Measurements from ENCODE around the gene NEDD8.
"Not testable (repeated sequence)": the region's sequence is repeated elsewhere in the genome, so short reads cannot be mapped to it uniquely, and the experiment has no call there.

DNA sequence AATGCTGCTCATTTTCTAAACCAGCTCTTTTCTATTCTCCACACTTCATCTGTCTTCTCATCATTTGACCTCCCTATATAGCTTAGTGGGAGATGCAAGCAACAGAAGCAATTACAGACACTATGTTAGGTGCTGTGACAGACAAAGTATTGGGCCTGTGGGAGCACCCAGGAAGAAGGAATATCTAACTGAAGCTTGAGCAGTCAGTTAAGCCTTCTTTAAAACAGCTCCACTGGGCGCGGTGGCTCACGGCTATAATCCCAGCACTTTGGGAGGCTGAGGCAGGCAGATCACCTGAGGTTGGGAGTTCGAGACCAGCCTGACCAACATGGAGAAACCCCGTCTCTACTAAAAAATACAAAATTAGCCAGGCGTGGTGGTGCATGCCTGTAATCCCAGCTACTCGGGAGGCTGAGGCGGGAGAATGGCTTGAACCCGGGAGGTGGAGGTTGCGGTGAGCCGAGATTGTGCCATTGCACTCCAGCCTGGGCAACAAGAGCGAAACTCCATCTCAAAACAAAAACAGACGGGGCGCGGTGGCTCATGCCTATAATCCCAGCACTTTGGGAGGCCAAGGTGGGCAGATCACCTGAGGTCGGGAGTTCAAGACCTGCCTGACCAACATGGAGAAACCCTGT is 28.8 kb downstream of the NEDD8 start:
- TF ChIP-seq, protein P1, sequence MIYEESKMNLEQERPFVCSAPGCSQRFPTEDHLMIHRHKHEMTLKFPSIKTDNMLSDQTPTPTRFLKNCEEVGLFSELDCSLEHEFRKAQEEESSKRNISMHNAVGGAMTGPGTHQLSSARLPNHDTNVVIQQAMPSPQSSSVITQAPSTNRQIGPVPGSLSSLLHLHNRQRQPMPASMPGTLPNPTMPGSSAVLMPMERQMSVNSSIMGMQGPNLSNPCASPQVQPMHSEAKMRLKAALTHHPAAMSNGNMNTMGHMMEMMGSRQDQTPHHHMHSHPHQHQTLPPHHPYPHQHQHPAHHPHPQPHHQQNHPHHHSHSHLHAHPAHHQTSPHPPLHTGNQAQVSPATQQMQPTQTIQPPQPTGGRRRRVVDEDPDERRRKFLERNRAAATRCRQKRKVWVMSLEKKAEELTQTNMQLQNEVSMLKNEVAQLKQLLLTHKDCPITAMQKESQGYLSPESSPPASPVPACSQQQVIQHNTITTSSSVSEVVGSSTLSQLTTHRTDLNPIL (CRISPR knock-in tag; IDR thresholded peaks at IDR 0.05; ENCODE audit: low read depth), result not testable (repeated sequence)
- TF ChIP-seq, protein P2, sequence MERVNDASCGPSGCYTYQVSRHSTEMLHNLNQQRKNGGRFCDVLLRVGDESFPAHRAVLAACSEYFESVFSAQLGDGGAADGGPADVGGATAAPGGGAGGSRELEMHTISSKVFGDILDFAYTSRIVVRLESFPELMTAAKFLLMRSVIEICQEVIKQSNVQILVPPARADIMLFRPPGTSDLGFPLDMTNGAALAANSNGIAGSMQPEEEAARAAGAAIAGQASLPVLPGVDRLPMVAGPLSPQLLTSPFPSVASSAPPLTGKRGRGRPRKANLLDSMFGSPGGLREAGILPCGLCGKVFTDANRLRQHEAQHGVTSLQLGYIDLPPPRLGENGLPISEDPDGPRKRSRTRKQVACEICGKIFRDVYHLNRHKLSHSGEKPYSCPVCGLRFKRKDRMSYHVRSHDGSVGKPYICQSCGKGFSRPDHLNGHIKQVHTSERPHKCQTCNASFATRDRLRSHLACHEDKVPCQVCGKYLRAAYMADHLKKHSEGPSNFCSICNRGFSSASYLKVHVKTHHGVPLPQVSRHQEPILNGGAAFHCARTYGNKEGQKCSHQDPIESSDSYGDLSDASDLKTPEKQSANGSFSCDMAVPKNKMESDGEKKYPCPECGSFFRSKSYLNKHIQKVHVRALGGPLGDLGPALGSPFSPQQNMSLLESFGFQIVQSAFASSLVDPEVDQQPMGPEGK (CRISPR knock-in tag; IDR thresholded peaks at IDR 0.05; ENCODE audit: borderline replicate concordance), result not testable (repeated sequence)
- not testable (repeated sequence) for TF ChIP-seq ARNTL (CRISPR knock-in tag; IDR thresholded peaks at IDR 0.05; ENCODE audit: borderline replicate concordance, low read depth); ZFP3 (CRISPR knock-in tag; IDR thresholded peaks at IDR 0.05); CSDC2 (CRISPR knock-in tag; IDR thresholded peaks at IDR 0.05); ESRRG (CRISPR knock-in tag; IDR thresholded peaks at IDR 0.05); PPARA (CRISPR knock-in tag; IDR thresholded peaks at IDR 0.05; ENCODE audit: borderline replicate concordance); RARB (CRISPR knock-in tag; IDR thresholded peaks at IDR 0.05)
